DND-41 (cell line): ENCODE measurements around the gene CD207.
A peak's percentile ranks its signal among the peaks of the same experiment; 100 is the strongest.

Source experiments
- EZH2 ChIP-seq: IDR thresholded peaks from 3 replicates; pipeline ENCODE4 v1.6.1; 2012; ENCODE audit warnings: borderline replicate concordance, low read depth, mild to moderate bottlenecking, moderate library complexity, low read length, inconsistent platforms; ENCODE audit not compliant: severe bottlenecking
- TF ChIP-seq, protein P1 (sequence below): IDR thresholded peaks from 2 replicates; pipeline ENCODE4 v1.5.1; 2012; ENCODE audit warnings: borderline replicate concordance, low read length, moderate library complexity, mild to moderate bottlenecking; ENCODE audit not compliant: poor library complexity, severe bottlenecking; ENCODE audit errors: extremely low read depth

DNA sequence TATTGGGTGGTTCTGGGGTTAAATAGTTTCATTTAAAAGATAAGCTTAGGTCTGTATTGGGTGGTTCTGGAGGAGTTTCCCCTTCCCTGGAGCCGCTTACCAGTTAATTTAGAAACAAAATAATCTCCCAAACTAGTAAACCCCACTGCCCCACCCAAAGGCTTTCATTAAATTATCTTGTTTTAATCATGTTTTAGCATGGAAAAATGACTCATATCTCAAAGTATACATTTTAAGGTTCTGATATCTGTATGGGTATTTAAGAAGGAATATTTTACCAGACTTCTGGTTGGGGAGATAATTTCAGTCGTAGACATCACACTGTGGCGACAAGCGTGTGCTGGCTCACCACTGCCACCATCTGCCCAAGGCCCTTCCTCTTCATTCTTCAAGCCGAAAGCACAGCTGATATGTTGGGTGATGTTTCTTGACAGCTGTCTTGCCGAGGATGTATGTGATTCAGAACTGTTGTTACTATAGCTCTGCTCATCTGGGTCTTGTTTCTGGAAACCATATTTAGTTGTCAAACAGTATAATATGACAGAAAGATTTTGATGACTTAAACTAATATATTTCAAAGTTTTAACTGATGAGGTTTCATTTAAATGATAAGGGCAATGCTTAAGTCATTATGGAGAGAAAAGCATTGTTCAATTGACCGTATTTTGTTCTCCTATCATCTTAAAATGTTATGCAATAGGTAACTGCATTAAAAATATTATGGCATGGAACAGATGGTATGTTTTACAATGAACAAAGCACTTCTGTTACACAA lies 50.3 kb downstream of the CD207 start:
- TF ChIP-seq, protein P1, sequence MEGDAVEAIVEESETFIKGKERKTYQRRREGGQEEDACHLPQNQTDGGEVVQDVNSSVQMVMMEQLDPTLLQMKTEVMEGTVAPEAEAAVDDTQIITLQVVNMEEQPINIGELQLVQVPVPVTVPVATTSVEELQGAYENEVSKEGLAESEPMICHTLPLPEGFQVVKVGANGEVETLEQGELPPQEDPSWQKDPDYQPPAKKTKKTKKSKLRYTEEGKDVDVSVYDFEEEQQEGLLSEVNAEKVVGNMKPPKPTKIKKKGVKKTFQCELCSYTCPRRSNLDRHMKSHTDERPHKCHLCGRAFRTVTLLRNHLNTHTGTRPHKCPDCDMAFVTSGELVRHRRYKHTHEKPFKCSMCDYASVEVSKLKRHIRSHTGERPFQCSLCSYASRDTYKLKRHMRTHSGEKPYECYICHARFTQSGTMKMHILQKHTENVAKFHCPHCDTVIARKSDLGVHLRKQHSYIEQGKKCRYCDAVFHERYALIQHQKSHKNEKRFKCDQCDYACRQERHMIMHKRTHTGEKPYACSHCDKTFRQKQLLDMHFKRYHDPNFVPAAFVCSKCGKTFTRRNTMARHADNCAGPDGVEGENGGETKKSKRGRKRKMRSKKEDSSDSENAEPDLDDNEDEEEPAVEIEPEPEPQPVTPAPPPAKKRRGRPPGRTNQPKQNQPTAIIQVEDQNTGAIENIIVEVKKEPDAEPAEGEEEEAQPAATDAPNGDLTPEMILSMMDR = peak; percentile 51
- no peak for TF ChIP-seq EZH2
